Progenitor cell of endocrine pancreas (in vitro differentiated cells): Measurements from ENCODE around the gene USP6NL. TPM values are rescaled to one million over a fixed set of nuclear protein-coding genes. Genes with fewer than 3 reads are reported as not detected.
A peak's percentile ranks its signal among the peaks of the same experiment; 100 is the strongest.

ENCODE experiments used
- DNase-seq: peaks from one replicate; pipeline ENCODE4 v3.0.0; 2021; ENCODE audit warnings: low spot score; ENCODE audit not compliant: unreplicated experiment
- H3K27ac Mint-ChIP-seq: 2 replicates; pipeline ENCODE4 v1.8.0; 2021; ENCODE audit warnings: mild to moderate bottlenecking, moderate library complexity, mixed read lengths
- H3K27me3 Mint-ChIP-seq: 2 replicates; pipeline ENCODE4 v1.8.0; 2021; ENCODE audit warnings: mixed read lengths
- H3K36me3 Mint-ChIP-seq: 2 replicates; pipeline ENCODE4 v1.8.0; 2022; ENCODE audit warnings: mixed read lengths; ENCODE audit not compliant: insufficient read depth
- H3K4me1 Mint-ChIP-seq: 2 replicates; pipeline ENCODE4 v1.8.0; 2021; ENCODE audit warnings: low read depth, mixed read lengths
- H3K4me3 Mint-ChIP-seq: 2 replicates; pipeline ENCODE4 v1.8.0; 2021; ENCODE audit warnings: low read depth, mild to moderate bottlenecking, moderate library complexity, mixed read lengths
- H3K9me3 Mint-ChIP-seq: 2 replicates; pipeline ENCODE4 v1.8.0; 2021; ENCODE audit warnings: low read depth, mixed read lengths
- CTCF ChIP-seq: fragments of 200-600 bp; sonication (generic); IDR thresholded peaks from one replicate; pipeline ENCODE4 v1.5.0; 2021; ENCODE audit warnings: antibody characterized with exemption, mild to moderate bottlenecking; ENCODE audit not compliant: unreplicated experiment
- total RNA-seq: library from RNA; stranded (reverse); gene quantifications from 2 replicates; pipeline ENCODE4 v1.2.1, GENCODE V29; 2021

The USP6NL gene
- total RNA-seq, 1 donor from 2014 or later: 37.3 TPM

- Mint-ChIP-seq H3K27ac (peak overlapping the region; percentile 12), H3K9me3 (no peaks in the 10 kb centered on the region), H3K4me1 (peaks cover 3% of the 10 kb centered on the region), H3K4me3 (no peak overlapping the region), H3K27me3 (no peaks in the 10 kb centered on the region), H3K36me3 (peaks cover 7% of the 10 kb centered on the region)
- DNase-seq: no peak
- TF ChIP-seq CTCF: no peak
Observed at GRCh38 chr10:11517150-11517549, 94.3 kb downstream of the USP6NL start.

- no peak for TF ChIP-seq CTCF
- no peak for DNase-seq
Observed at GRCh38 chr10:11516431-11516746, 95.1 kb downstream of the USP6NL start.

GRCh38 chr10:11515596-11516430 is 95.6 kb downstream of the USP6NL start:
- no peak overlapping the region for H3K27ac Mint-ChIP-seq
- H3K9me3 Mint-ChIP-seq: no peaks in the 10 kb centered on the region
- peaks cover 6% of the 10 kb centered on the region for H3K36me3 Mint-ChIP-seq
- H3K4me1 Mint-ChIP-seq: peaks cover 3% of the 10 kb centered on the region
- no peak overlapping the region for H3K4me3 Mint-ChIP-seq
- TF ChIP-seq CTCF: peak; percentile 83
- DNase-seq: no peak
- no peaks in the 10 kb centered on the region for H3K27me3 Mint-ChIP-seq

More at GRCh38 chr10:11516431-11516746, 95.1 kb downstream of the USP6NL start:
- peaks cover 5% of the 10 kb centered on the region for H3K36me3 Mint-ChIP-seq
- H3K27me3 Mint-ChIP-seq: no peaks in the 10 kb centered on the region
- peaks cover 3% of the 10 kb centered on the region for H3K4me1 Mint-ChIP-seq
- H3K4me3 Mint-ChIP-seq: no peak overlapping the region
- no peak overlapping the region for H3K27ac Mint-ChIP-seq
- no peaks in the 10 kb centered on the region for H3K9me3 Mint-ChIP-seq

GRCh38 chr10:11513727-11514126 is 97.7 kb downstream of the USP6NL start:
- Mint-ChIP-seq H3K9me3 (no peaks in the 10 kb centered on the region), H3K36me3 (peaks cover 4% of the 10 kb centered on the region), H3K4me1 (peaks cover 3% of the 10 kb centered on the region), H3K27ac (no peak overlapping the region), H3K4me3 (no peak overlapping the region), H3K27me3 (no peaks in the 10 kb centered on the region)
- no peak for DNase-seq
- no peak for TF ChIP-seq CTCF

- peaks cover 12% of the 10 kb centered on the region for H3K4me1 Mint-ChIP-seq
- no peak for DNase-seq
Observed at GRCh38 chr10:11512596-11512995, 98.9 kb downstream of the USP6NL start.

More at GRCh38 chr10:11512596-11512995, 98.9 kb downstream of the USP6NL start:
- no peak for TF ChIP-seq CTCF
- Mint-ChIP-seq H3K4me3 (no peak overlapping the region), H3K9me3 (no peaks in the 10 kb centered on the region), H3K27me3 (no peaks in the 10 kb centered on the region), H3K27ac (no peak overlapping the region), H3K36me3 (peaks cover 7% of the 10 kb centered on the region)
